Astrocyte (in vitro differentiated cells and primary cell): ENCODE data around the gene ZSCAN16. TPM values are rescaled to one million over a fixed set of nuclear protein-coding genes. Genes with fewer than 3 reads are reported as not detected.

Experiments used
- DNase-seq: peaks from one replicate; pipeline ENCODE4 v3.0.0-alpha.2; 2010; ENCODE audit warnings: low read depth
- FAIRE-seq: peaks from 2 replicates; lab custom pipeline; 2011; peaks lifted over from hg19 to GRCh38; lab: Jason Lieb, UNC
- H2AFZ ChIP-seq: 2 replicates; pipeline ENCODE4 v1.6.0; 2012; ENCODE audit warnings: low read depth, low read length, inconsistent platforms
- H3K27ac ChIP-seq: 2 replicates; pipeline ENCODE4 v1.5.1; 2011; ENCODE audit warnings: low read depth, low read length, inconsistent platforms
- H3K27me3 ChIP-seq: 2 replicates; pipeline ENCODE4 v1.6.0; 2011; ENCODE audit warnings: low read length, inconsistent platforms; ENCODE audit not compliant: insufficient read depth
- H3K36me3 ChIP-seq: 2 replicates; pipeline ENCODE4 v1.5.1; 2011; ENCODE audit warnings: low read length, inconsistent platforms; ENCODE audit not compliant: insufficient read depth
- H3K4me1 ChIP-seq: 2 replicates; pipeline ENCODE4 v1.5.1; 2011; ENCODE audit warnings: low read length, inconsistent platforms; ENCODE audit not compliant: insufficient read depth
- H3K4me2 ChIP-seq: 2 replicates; pipeline ENCODE4 v1.6.0; 2012; ENCODE audit warnings: low read length, inconsistent platforms
- H3K4me3 ChIP-seq: 2 replicates; pipeline ENCODE4 v1.5.1; 2011; ENCODE audit warnings: low read depth, mild to moderate bottlenecking, low read length, inconsistent platforms; ENCODE audit not compliant: insufficient read depth
- H3K79me2 ChIP-seq: 2 replicates; pipeline ENCODE4 v1.6.0; 2012; ENCODE audit warnings: mild to moderate bottlenecking, low read length, inconsistent platforms; ENCODE audit not compliant: insufficient read depth
- H3K9ac ChIP-seq: 2 replicates; pipeline ENCODE4 v1.6.0; 2012; ENCODE audit warnings: mild to moderate bottlenecking, low read length, inconsistent platforms
- H3K9me3 ChIP-seq: 2 replicates; pipeline ENCODE4 v1.5.1; 2012; ENCODE audit warnings: low read depth, mild to moderate bottlenecking, low read length, inconsistent platforms; ENCODE audit not compliant: insufficient read depth
- H4K20me1 ChIP-seq: 2 replicates; pipeline ENCODE4 v1.6.0; 2012; ENCODE audit warnings: low read length, inconsistent platforms; ENCODE audit not compliant: insufficient read depth
- H3K27ac Mint-ChIP-seq: one replicate; pipeline ENCODE4 v1.8.0; 2021; ENCODE audit warnings: mild to moderate bottlenecking, mixed read lengths; ENCODE audit not compliant: unreplicated experiment
- H3K27me3 Mint-ChIP-seq: one replicate; pipeline ENCODE4 v1.8.0; 2021; ENCODE audit warnings: low read depth, mixed read lengths; ENCODE audit not compliant: unreplicated experiment
- H3K36me3 Mint-ChIP-seq: one replicate; pipeline ENCODE4 v1.8.0; 2021; ENCODE audit warnings: low read depth, mixed read lengths; ENCODE audit not compliant: unreplicated experiment
- H3K4me1 Mint-ChIP-seq: one replicate; pipeline ENCODE4 v1.8.0; 2021; ENCODE audit warnings: low read depth, mixed read lengths; ENCODE audit not compliant: unreplicated experiment
- H3K4me3 Mint-ChIP-seq: one replicate; pipeline ENCODE4 v1.8.0; 2021; ENCODE audit warnings: mild to moderate bottlenecking, moderate library complexity, mixed read lengths; ENCODE audit not compliant: unreplicated experiment
- H3K9me3 Mint-ChIP-seq: one replicate; pipeline ENCODE4 v1.8.0; 2021; ENCODE audit warnings: mild to moderate bottlenecking, mixed read lengths; ENCODE audit not compliant: unreplicated experiment
- EZH2 ChIP-seq: IDR thresholded peaks from 2 replicates; pipeline ENCODE4 v1.6.1; 2012; ENCODE audit warnings: mild to moderate bottlenecking, low read length, inconsistent platforms; ENCODE audit not compliant: insufficient read depth
- total RNA-seq: library from RNA; stranded (reverse); gene quantifications from 2 replicates; pipeline ENCODE4 v1.2.1, GENCODE V29; 2021
- TF ChIP-seq, protein P1 (sequence below): IDR thresholded peaks from 2 replicates; pipeline ENCODE4 v1.5.1; 2011; ENCODE audit warnings: low read depth, mild to moderate bottlenecking, inconsistent platforms, low read length, moderate library complexity; ENCODE audit not compliant: insufficient read depth

The ZSCAN16 gene
- total RNA-seq, 1 donor from 2014 or later = 2.5 TPM

DNA sequence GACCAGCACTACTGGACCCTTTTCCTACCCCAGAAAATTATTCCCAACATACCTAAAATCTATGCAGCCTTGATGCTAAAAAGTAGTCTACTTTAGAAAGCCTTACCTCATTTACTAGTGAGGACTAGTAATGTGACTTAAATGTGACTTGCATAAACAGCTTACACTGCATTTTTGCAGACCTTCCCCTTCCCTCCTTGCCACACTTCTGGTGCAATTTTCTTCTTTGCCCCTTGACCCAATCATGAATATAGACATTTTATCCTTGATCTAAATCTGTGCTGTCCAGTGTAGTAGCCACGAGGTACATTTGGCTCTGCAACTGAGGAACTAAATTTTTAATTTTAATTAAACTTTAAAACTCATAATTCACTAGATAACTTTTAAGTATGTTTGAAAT is 10.3 kb downstream of the ZSCAN16 start:
- Histone ChIP-seq H2AFZ (no peak overlapping the region), H3K9ac (no peak overlapping the region), H4K20me1 (peaks cover 19% of the 10 kb centered on the region), H3K27ac (no peak overlapping the region), H3K36me3 (peaks cover 3% of the 10 kb centered on the region), H3K9me3 (peaks cover 1% of the 10 kb centered on the region), H3K4me3 (no peak overlapping the region), H3K27me3 (no peaks in the 10 kb centered on the region), H3K4me1 (peaks cover 5% of the 10 kb centered on the region), H3K4me2 (no peak overlapping the region), H3K79me2 (peaks cover 68% of the 10 kb centered on the region)
- H3K27me3 Mint-ChIP-seq = no peaks in the 10 kb centered on the region
- H3K4me3 Mint-ChIP-seq = no peak overlapping the region
- H3K9me3 Mint-ChIP-seq = no peaks in the 10 kb centered on the region
- FAIRE-seq (no peak), DNase-seq (no peak)
- TF ChIP-seq EZH2 = no peak
- TF ChIP-seq, protein P1, sequence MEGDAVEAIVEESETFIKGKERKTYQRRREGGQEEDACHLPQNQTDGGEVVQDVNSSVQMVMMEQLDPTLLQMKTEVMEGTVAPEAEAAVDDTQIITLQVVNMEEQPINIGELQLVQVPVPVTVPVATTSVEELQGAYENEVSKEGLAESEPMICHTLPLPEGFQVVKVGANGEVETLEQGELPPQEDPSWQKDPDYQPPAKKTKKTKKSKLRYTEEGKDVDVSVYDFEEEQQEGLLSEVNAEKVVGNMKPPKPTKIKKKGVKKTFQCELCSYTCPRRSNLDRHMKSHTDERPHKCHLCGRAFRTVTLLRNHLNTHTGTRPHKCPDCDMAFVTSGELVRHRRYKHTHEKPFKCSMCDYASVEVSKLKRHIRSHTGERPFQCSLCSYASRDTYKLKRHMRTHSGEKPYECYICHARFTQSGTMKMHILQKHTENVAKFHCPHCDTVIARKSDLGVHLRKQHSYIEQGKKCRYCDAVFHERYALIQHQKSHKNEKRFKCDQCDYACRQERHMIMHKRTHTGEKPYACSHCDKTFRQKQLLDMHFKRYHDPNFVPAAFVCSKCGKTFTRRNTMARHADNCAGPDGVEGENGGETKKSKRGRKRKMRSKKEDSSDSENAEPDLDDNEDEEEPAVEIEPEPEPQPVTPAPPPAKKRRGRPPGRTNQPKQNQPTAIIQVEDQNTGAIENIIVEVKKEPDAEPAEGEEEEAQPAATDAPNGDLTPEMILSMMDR = no peak
- H3K4me1 Mint-ChIP-seq = peaks cover 17% of the 10 kb centered on the region
- H3K27ac Mint-ChIP-seq = no peak overlapping the region
- no peaks in the 10 kb centered on the region for H3K36me3 Mint-ChIP-seq

DNA sequence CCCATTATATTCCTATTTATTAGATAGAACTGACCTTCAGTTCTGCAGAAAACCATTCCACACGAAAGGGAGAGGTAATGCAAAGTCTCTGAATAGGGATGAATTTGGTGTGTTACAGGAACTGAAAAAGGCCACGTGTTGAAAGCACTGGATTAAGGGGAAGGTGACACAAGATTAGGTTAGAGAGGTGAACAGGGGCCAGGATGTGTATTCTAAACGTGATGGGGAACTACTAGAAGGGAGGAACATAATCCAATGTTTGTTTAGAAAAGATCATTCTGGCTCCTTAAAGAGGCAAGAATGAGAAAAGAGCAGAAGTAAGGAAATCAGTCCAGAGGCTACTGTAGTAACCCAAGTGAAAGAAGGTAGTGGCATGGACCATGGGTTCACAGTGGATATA is 11.0 kb downstream of the ZSCAN16 start:
- Mint-ChIP-seq H3K4me1 (peaks cover 17% of the 10 kb centered on the region), H3K27me3 (no peaks in the 10 kb centered on the region), H3K27ac (no peak overlapping the region), H3K9me3 (no peaks in the 10 kb centered on the region), H3K4me3 (peak overlapping the region; percentile 92), H3K36me3 (no peaks in the 10 kb centered on the region)
- H3K4me1 ChIP-seq = peaks cover 5% of the 10 kb centered on the region
- no peak overlapping the region for H2AFZ ChIP-seq
- no peaks in the 10 kb centered on the region for H3K9me3 ChIP-seq
- TF ChIP-seq, protein P1 = no peak
- TF ChIP-seq EZH2 = no peak
- H3K4me2 ChIP-seq = peak overlapping the region; percentile 90
- H4K20me1 ChIP-seq = peaks cover 18% of the 10 kb centered on the region
- H3K9ac ChIP-seq = peak overlapping the region; percentile 94
- DNase-seq (no peak), FAIRE-seq (no peak)
- peaks cover 61% of the 10 kb centered on the region for H3K79me2 ChIP-seq
- no peaks in the 10 kb centered on the region for H3K27me3 ChIP-seq
- H3K4me3 ChIP-seq = peak overlapping the region; percentile 88
- no peak overlapping the region for H3K27ac ChIP-seq
- H3K36me3 ChIP-seq = no peaks in the 10 kb centered on the region

DNA sequence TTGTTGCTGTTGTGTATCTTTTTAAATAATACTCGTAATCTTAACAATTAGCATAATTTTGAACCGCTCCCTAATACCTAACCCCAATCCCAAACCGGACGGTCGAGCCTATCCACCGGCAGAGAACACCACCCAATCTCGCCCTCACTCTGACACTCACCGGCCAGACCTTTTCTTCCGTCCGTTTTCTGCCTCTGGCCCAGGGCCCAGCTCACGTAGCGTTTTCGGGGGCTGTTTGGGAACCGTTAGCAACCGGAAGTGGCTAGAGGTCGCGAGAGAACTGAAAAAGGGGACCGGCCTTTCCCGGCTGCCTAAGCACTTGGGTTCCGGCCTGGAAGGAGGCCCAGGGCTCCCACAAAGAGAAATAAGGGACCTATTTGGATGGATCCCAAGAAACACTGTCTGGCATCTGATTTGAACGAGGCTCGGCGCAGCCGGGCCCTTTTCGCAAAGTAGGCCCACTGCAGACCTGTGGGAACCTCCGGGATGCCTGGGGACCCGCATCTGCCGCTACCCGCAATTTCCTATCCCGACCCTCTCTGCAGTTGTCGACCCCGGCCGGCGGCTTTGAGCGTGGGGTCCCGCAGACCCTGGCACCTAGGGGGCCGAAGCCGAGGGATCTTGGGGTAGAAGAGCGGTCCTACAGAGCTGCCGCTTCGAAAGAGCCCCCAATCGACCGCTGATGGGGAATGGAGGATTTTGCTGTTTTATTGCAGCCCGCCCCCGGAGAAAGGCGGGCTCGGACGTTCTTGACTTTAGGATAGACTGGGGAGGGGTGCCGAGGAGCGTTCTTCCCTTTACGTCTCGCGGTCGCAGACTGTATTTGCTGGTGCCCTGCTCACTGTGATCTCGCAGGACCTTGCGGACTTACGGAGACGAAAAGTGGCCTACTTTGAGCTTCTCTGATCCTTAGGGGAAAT is 12.4 kb downstream of the ZSCAN16 start:
- Histone ChIP-seq H3K27me3 (no peaks in the 10 kb centered on the region), H3K9ac (peak overlapping the region; percentile 94), H2AFZ (peak overlapping the region; percentile 84), H3K4me3 (peak overlapping the region; percentile 88), H3K4me2 (peak overlapping the region; percentile 90), H3K4me1 (peaks cover 5% of the 10 kb centered on the region), H3K79me2 (peaks cover 47% of the 10 kb centered on the region), H3K27ac (peak overlapping the region; percentile 91), H4K20me1 (peaks cover 18% of the 10 kb centered on the region), H3K9me3 (no peaks in the 10 kb centered on the region), H3K36me3 (no peaks in the 10 kb centered on the region)
- Mint-ChIP-seq H3K27me3 (no peaks in the 10 kb centered on the region), H3K4me3 (peak overlapping the region; percentile 92), H3K9me3 (no peaks in the 10 kb centered on the region), H3K4me1 (peaks cover 17% of the 10 kb centered on the region), H3K27ac (peak overlapping the region; percentile 93), H3K36me3 (no peaks in the 10 kb centered on the region)
- peak; percentile 96 for DNase-seq
- no peak for TF ChIP-seq EZH2
- TF ChIP-seq, protein P1 = no peak
- FAIRE-seq = no peak
